ENCODE results near the gene AHCYL2.
"Not testable (repeated sequence)": the region's sequence is repeated elsewhere in the genome, so short reads cannot be mapped to it uniquely, and the experiment has no call there.

Gene AHCYL2

GRCh38 chr7:129295015-129295423 lies 70.2 kb downstream of the AHCYL2 start:
- DNase-seq: no peak

DNA sequence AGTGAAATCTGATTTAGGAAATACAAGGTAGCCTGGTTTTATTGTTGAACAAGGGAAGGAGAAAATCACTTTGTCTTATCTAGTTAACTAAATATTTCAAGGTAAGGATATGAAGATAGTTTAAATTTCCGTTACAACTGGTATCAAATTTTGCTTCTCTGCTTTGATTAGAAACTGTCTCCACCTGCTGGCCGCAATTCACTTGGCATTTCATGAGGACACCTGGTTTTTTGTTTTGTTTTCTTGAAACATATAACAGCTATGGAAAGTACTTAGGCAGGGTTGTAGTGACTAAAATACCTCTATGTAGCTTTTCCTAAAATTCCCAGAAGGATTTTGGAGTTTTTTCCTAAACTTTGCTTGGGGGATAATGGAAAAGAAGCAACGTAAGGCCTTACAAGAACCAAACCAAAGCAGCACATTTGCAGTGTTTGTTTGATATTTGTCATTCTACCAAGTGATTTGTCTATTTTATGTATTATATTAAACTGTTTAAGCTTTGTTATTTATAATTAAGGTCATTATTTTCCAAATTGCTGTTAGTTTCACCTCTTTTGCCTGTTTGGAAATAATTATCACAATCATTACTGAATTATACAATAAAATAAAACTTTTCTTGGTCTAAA lies 73.6 kb downstream of the AHCYL2 start:
- peak; percentile 66 for DNase-seq

DNA sequence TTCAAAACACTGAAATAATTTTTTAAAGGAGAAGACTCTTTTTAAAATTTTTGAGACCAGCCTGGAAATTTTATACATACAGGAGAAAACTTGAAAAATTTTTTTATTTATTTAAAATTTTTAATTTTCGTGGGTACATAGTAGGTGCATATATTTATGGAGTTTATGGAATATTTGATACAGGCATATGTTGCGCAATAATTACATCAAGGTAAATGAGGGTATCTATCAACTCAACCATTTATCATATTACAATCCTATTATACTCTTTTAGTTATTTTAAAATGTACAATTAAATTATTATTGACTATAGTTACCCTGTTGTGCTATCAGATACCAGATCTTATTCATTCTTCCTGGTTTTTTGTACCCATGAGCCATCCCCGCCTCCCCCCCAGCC lies 75.1 kb downstream of the AHCYL2 start:
- no peak for DNase-seq

GRCh38 chr7:129300299-129300698 lies 75.5 kb downstream of the AHCYL2 start:
- DNase-seq: not testable (repeated sequence)

DNA sequence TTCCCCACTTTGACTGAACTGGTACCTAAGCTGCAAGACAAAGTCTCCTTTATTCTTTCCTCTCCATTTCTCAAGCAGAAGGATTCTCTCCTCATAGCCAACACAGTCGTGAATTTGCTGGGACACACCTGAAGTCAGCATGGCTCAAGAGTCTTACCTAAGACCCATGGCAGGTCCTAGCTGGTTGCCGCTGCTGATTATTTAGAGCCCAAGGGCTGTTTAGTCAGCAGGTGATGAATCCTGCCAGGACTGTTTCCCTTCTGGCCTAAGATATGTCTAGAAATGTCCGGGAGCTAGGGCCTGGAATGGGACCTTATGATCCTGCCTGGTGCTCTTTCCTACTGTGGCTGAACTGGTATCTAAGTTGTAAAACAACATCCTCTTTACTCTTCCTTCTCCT lies 82.8 kb downstream of the AHCYL2 start:
- no peak for DNase-seq

DNA sequence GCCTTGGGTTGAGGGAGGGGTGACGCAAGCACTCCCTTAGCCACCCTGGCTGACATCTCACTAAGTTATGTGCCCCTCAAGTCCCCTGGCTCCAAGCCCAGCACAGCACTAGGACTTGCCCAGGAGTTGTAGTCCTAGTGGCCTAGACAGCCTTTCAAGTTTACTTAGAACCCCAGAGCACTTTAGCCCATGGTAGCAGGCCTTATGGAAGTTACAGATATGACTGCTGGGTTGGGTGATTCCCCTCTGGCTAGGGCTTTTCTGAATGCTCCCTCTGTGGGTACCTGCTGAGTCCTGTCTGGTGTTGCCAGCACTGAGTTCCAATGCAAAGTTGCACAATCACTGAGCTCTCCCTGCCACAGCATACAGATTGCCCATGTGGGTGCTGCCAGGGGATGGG lies 83.2 kb downstream of the AHCYL2 start:
- DNase-seq: no peak

GRCh38 chr7:129311429-129311828 lies 86.6 kb downstream of the AHCYL2 start:
- no peak for DNase-seq

DNA sequence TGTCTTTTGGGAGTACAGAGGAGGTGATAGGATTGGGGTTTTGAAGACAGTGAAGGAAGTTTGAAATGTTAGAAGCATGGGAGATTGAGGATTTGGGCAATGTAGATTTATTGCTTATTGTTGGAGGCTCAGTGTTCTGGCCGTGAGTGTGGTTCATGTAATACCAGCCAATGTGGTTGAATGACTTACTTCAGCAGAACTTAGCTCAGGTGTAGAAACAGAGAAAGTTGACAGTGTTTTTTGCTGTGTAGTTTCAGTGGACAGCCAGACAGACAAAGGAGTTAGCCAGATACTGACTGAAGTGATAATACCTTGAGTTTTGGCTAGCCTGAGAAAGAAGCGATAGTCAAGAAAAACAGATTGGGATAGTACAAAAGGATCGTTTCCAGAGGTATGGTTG lies 88.5 kb downstream of the AHCYL2 start:
- no peak for DNase-seq

DNA sequence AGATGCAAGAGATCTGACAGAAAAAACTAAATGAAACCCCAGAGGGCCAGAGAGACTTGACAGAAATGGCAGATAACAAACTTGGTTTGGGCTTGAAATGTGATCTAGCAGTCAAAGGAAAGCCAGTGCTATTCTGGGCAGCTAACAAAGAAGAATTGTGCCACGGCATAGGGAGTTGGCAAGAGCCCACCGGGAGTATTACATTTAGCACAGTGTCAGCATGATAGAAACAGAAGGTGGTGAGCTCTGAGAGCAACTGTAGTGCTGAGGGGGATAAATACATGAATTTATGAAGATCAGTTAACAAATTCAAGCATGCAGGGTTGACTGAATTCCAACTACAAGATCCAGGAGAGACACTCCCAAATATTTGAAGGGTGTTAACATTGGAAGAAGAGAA lies 91.1 kb downstream of the AHCYL2 start:
- no peak for DNase-seq

- no peak for DNase-seq
These were observed 92.6 kb downstream of the AHCYL2 start for GRCh38 chr7:129317450-129317849.

GRCh38 chr7:129327076-129327475 lies 102.2 kb downstream of the AHCYL2 start:
- no peak for DNase-seq

GRCh38 chr7:129332254-129333035 lies 107.6 kb downstream of the AHCYL2 start:
- no peak for DNase-seq

DNA sequence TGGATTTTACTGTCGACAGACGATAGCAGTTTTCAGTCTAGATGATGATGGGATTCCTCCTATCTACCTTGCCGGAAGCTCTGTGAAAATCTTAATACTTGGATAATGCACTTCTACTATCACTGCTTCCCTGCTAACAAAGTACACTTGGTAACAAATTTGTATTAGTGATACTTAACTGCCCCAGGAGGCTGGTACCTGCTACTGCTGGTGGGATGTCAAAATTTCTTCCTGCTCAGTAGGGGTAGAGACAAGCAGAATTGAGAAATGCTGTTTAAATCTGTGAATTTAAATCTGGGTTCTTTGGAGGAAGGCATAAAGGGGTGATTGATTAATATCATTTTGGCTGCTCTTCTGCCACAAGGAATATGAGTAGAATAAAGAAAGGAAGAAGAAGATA lies 109.6 kb downstream of the AHCYL2 start:
- DNase-seq: peak; percentile 6

DNA sequence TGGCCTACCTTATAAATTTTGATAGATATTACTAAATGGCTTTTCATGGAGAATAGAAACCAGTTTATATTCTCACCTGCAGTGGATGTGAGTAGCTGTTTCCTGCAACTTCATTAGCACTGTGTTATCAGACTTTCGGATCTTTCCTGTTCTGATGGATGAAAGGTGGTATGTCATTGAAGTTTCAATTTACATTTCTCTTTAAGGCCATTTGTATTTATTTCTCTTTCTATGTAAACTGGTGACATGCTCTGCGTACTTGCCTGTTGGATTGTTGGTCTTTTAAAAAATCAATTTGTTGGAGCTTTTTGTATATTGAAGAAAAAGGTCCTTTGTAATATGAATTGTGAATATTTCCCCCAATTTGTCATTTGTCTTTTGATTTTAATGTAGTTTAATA lies 113.6 kb downstream of the AHCYL2 start:
- DNase-seq: no peak

GRCh38 chr7:129341212-129341611 lies 116.4 kb downstream of the AHCYL2 start:
- no peak for DNase-seq

GRCh38 chr7:129341816-129342806 lies 117.3 kb downstream of the AHCYL2 start:
- no peak for DNase-seq

GRCh38 chr7:129343099-129343700 lies 118.4 kb downstream of the AHCYL2 start:
- peak; percentile 54 for DNase-seq

DNA sequence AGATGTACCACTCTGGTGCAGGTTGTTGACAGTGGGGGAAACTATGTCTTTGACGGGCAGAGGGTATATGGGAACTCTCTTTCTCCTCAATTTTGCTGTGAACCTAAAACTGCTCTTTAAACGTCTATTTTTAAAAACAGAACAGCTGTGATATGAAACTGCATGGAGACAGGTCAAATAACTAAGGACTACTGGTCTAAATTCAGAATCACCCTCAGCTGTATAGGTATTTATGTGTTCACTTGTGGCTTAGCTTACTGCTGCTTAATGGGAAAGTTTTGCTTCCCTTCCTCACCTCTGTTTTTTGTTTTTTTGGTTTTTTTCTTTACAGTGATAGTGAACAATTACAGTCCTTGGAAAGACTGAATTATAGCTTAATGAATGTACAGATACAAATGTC lies 122.5 kb downstream of the AHCYL2 start:
- DNase-seq: no peak

DNA sequence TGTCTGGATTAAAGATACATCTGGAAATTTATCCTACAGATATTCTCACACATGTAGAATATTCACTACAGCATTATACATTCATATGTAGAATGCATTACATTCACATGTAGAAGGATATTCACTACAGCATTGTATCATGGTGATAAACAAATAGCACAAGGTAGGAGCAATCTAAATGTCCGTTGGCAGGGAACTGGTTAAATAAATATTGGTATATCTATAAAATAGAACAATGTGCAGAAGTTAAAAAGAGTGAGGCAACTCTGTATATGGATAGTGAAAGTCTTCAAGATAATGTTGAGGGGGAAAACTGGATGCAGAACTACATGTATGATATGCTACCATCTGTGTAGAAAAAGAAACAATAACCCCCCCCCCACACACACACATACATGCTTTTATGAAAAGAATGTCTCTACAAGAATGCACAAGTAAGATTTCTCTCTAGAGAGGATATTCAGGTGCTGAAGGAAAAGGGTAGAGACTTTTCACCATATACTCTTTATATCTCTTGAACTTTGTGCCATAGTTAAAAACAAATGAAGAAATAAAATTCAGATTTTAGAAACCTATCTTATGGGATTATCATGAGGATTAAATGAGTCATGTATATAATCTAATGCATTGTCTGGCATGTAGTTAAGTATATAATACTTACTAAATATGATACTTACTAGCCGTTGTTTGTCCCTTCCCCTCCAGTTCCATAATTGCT lies 123.4 kb downstream of the AHCYL2 start:
- no peak for DNase-seq

GRCh38 chr7:129351320-129351719 lies 126.5 kb downstream of the AHCYL2 start:
- DNase-seq: no peak

GRCh38 chr7:129353104-129353503 lies 128.3 kb downstream of the AHCYL2 start:
- DNase-seq: not testable (repeated sequence)

DNA sequence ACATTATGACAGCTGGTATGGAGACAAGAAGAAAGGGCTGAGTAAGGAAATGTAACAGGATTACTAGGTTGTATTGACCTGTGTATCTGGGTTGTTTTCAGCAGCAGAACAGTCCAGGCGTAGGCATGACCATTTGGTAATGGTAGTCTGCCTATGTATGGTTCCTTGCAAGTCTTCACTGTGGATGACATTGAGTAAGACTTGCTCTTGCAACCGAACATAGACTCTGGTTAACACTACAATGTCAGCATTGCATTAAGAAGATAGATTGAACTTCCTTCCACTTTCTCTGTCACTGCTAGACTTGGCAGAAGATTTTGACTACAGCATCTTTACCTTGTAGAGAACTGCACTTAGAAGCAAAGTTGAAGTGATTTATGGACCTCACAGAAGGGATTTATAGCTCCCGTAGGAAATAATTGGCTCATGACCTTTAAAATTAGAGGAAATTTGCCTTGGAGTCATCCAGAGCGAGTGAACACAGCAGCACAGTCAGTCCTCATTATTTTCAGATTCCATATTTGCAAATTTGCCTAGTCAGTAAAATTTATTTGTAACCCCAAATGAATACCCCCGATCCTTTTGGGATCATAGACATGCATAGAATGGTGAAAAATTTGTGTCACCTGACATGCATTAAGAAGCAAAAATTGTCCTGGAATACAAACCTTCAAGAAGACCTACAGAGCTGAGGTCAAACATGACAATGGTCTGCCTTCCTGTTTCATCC lies 129.8 kb downstream of the AHCYL2 start:
- no peak for DNase-seq

Measured in RPMI8226 (cell line).